Right atrium auricular region (tissue), 2 donors: ENCODE data around the gene UBE2V1. TPM values are rescaled to one million over a fixed set of nuclear protein-coding genes. Genes with fewer than 3 reads are reported as not detected.

Experiments used
- DNase-seq: peaks from one replicate; pipeline ENCODE4 v3.0.0-alpha.2; 2019; ENCODE audit warnings: low spot score
- H3K27ac ChIP-seq, 2 donors: fragments of 200-600 bp; sonication (generic); 1 replicate in 1 of 2; 2 replicates in 1 of 2; pipeline ENCODE4 v1.5.1; 2016 to 2019
- H3K27me3 ChIP-seq, 2 donors: fragments of 200-600 bp; sonication (generic); one replicate each; pipeline versions ENCODE4 v1.5.1 to v1.6.0; 2017 to 2019
- H3K36me3 ChIP-seq: fragments of 200-600 bp; sonication (generic); one replicate; pipeline ENCODE4 v1.5.1; 2016
- H3K4me1 ChIP-seq, 2 donors: fragments of 200-600 bp; sonication (generic); one replicate each; pipeline versions ENCODE4 v1.5.1 to v1.6.0; 2017 to 2019
- H3K4me3 ChIP-seq, 2 donors: fragments of 200-600 bp; sonication (generic); 1 replicate in 1 of 2; 2 replicates in 1 of 2; pipeline ENCODE4 v1.5.1; 2017 to 2019; ENCODE audit warnings: mild to moderate bottlenecking in 1 of 2, moderate library complexity in 1 of 2
- H3K9me3 ChIP-seq, 2 donors: fragments of 200-600 bp; sonication (generic); one replicate each; pipeline ENCODE4 v1.5.1; 2019
- CTCF ChIP-seq, 2 donors: fragments of 200-600 bp; sonication (generic); IDR thresholded peaks; one replicate each; pipeline ENCODE4 v1.5.1; 2019; ENCODE audit warnings: antibody characterized with exemption in 2 of 2
- total RNA-seq, 2 donors: library from RNA; depleted of rRNA; stranded (reverse); fragments of >200 nt; gene quantifications; one replicate each; pipeline ENCODE4 v1.1.0, GENCODE V29; 2016

The UBE2V1 gene
- total RNA-seq, 2 donors from 2014 or later = 61.2 to 70.2 TPM

DNA sequence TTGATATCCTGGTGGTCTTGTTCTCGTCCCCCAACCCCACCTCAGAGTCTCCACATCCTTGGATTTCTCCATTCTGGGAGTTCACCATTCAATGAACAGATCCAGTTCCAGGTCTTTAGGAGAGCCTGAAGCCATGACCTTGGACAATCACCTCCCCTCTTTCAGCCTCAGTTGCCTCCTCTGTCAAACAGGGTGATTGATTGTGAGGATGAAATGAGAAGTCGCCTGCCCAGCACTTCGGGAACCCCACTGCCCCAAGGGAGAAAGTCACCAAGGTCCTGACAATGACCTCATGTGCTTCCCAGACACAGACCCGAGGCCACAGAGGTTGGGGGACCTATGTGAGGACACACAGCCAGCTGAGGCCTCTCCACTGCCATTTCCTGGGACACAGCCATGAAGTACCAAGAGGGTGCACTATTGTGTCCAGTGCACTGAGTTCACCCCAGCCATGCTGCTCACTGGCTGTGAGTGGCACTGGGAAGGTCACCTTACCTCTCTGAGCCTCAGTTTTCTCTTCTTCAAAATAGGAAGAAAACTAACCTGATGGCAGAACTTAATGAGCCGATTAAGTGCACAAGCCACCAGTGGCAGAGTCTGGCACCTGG is 68.5 kb downstream of the UBE2V1 start:
- Histone ChIP-seq H3K27me3 (no peaks in the 10 kb centered on the region), H3K9me3 (no peaks in the 10 kb centered on the region), H3K4me3 (no peak overlapping the region), H3K36me3 (no peaks in the 10 kb centered on the region), H3K4me1 (peaks cover 0 to 29% of the 10 kb centered on the region in 2 donors), H3K27ac (no peak overlapping the region)
- TF ChIP-seq CTCF (IDR thresholded peaks at IDR 0.05) = no peak
- DNase-seq = no peak

- H3K36me3 ChIP-seq = no peaks in the 10 kb centered on the region
- H3K9me3 ChIP-seq = no peaks in the 10 kb centered on the region
- H3K27ac ChIP-seq = no peak overlapping the region
- no peak for TF ChIP-seq CTCF (IDR thresholded peaks at IDR 0.05)
- no peaks in the 10 kb centered on the region for H3K27me3 ChIP-seq
- no peak overlapping the region for H3K4me3 ChIP-seq
- DNase-seq = no peak
- H3K4me1 ChIP-seq = peaks cover 0 to 27% of the 10 kb centered on the region in 2 donors
Measured at GRCh38 chr20:50043573-50044352, 69.2 kb downstream of the UBE2V1 start.

- no peak overlapping the region for H3K4me3 ChIP-seq
- no peak for TF ChIP-seq CTCF (IDR thresholded peaks at IDR 0.05)
- no peak overlapping the region for H3K27ac ChIP-seq
- no peak for DNase-seq
- H3K27me3 ChIP-seq = no peaks in the 10 kb centered on the region
- H3K4me1 ChIP-seq = peaks cover 0 to 16% of the 10 kb centered on the region in 2 donors
- H3K36me3 ChIP-seq = no peaks in the 10 kb centered on the region
- H3K9me3 ChIP-seq = no peaks in the 10 kb centered on the region
Measured at GRCh38 chr20:50042370-50043313, 70.3 kb downstream of the UBE2V1 start.

DNA sequence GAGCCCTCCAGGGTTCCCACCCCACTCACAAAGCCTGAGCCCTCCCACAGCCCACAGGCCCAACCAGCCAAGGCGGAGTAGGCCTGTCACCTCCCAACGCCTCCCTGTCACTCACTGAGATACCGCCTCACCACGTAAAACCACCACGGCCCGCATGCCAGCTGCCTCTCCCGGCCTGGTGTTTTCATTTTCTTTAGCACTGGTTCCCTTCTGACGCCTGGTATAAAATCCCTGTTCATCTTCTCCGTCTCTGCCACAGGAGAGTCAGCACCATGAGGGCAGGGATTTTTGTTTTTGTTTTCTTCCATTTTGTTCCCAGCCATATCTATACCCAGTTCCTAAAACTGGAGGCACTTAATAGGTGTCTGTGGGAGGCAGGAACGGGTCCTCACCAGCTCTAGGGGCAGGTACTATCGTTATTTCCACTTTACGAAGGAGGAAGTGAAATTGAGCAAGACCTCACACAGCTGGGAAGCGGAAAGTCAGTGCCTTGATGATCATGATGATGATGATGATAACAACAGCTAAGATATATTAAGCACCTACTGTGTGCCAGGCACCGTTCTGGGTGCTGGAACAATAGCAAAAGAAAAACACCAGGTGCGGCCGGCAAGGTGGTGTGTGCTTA is 71.6 kb downstream of the UBE2V1 start:
- no peaks in the 10 kb centered on the region for H3K9me3 ChIP-seq
- no peak for DNase-seq
- H3K36me3 ChIP-seq = no peaks in the 10 kb centered on the region
- peaks cover 0 to 3% of the 10 kb centered on the region in 2 donors for H3K4me1 ChIP-seq
- H3K27ac ChIP-seq = no peak overlapping the region
- TF ChIP-seq CTCF (IDR thresholded peaks at IDR 0.05) = no peak
- no peaks in the 10 kb centered on the region for H3K27me3 ChIP-seq
- no peak overlapping the region for H3K4me3 ChIP-seq

- no peak overlapping the region for H3K27ac ChIP-seq
- H3K27me3 ChIP-seq = no peaks in the 10 kb centered on the region
- no peak overlapping the region for H3K4me3 ChIP-seq
Measured at GRCh38 chr20:50040432-50041245, 72.3 kb downstream of the UBE2V1 start.

More at GRCh38 chr20:50040432-50041245, 72.3 kb downstream of the UBE2V1 start:
- H3K36me3 ChIP-seq = no peaks in the 10 kb centered on the region
- no peaks in the 10 kb centered on the region for H3K4me1 ChIP-seq
- no peak for TF ChIP-seq CTCF (IDR thresholded peaks at IDR 0.05)
- no peaks in the 10 kb centered on the region for H3K9me3 ChIP-seq
- no peak for DNase-seq
